ENCODE results near the gene SLC9A3. TPM values are rescaled to one million over a fixed set of nuclear protein-coding genes. Genes with fewer than 3 reads are reported as not detected.

Gene SLC9A3
- total RNA-seq, 2 donors from 2014 or later: 1.6 to 2.2 TPM

- H3K4me1 Mint-ChIP-seq: peaks cover 22% of the 10 kb centered on the region
- H3K36me3 Mint-ChIP-seq (ENCODE audit: low read depth): peaks cover 64% of the 10 kb centered on the region
- H3K27ac Mint-ChIP-seq: peak overlapping the region; percentile 22
- no peaks in the 10 kb centered on the region for H3K9me3 Mint-ChIP-seq
- H3K27me3 Mint-ChIP-seq: peaks cover 21% of the 10 kb centered on the region
- H3K4me3 Mint-ChIP-seq: no peak overlapping the region
- ATAC-seq (replicated peaks): no peak
These were observed 96.0 kb downstream of the SLC9A3 start for GRCh38 chr5:428219-428618.

DNA sequence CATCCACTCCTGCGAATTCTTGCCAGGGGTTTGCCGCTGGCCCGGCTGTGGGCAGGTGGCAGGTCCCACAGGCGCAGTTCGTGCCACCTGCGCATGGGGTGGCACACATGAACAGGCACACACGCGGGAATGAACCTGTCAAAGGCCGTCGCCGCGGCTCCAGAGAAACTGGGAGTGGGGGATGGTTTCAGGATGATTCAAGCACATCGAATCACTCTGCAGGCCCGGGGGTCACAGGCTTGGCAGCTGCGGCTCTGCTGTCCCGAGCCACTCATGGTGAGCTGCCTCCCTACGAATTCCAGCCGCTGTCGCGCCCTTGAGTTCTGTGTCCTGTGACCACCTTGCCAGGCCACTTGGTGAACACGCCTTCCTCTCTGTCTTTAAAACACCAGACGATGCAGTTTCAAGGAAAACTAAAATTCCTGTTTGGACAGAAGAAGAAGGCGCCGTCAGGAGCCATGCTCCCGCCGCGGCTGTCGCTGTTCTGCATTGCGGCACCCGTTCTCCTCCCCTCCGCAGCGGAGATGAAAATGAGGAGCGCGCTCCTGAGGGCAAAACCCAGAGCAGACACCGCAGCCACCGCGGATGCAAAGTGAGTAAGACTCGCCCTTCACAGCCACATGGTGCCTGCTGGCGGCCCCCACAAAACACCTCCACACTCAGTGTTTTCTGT is 96.7 kb downstream of the SLC9A3 start:
- ATAC-seq (replicated peaks): no peak
- Mint-ChIP-seq H3K9me3 (no peaks in the 10 kb centered on the region), H3K36me3 (ENCODE audit: low read depth) (peaks cover 65% of the 10 kb centered on the region), H3K4me3 (no peak overlapping the region), H3K27ac (peak overlapping the region; percentile 22), H3K4me1 (peaks cover 23% of the 10 kb centered on the region), H3K27me3 (peaks cover 20% of the 10 kb centered on the region)

GRCh38 chr5:426392-426976 is 97.8 kb downstream of the SLC9A3 start:
- Mint-ChIP-seq H3K9me3 (no peaks in the 10 kb centered on the region), H3K27me3 (peaks cover 16% of the 10 kb centered on the region), H3K27ac (peak overlapping the region; percentile 29), H3K36me3 (ENCODE audit: low read depth) (peaks cover 61% of the 10 kb centered on the region), H3K4me3 (no peak overlapping the region), H3K4me1 (peaks cover 23% of the 10 kb centered on the region)
- ATAC-seq (replicated peaks): no peak

- no peaks in the 10 kb centered on the region for H3K9me3 Mint-ChIP-seq
- peaks cover 16% of the 10 kb centered on the region for H3K27me3 Mint-ChIP-seq
- no peak overlapping the region for H3K4me3 Mint-ChIP-seq
- H3K36me3 Mint-ChIP-seq (ENCODE audit: low read depth): peaks cover 61% of the 10 kb centered on the region
- H3K27ac Mint-ChIP-seq: peak overlapping the region; percentile 6
- H3K4me1 Mint-ChIP-seq: peaks cover 23% of the 10 kb centered on the region
- peak; percentile 41 for ATAC-seq (replicated peaks)
These were observed 98.5 kb downstream of the SLC9A3 start for GRCh38 chr5:425714-426113.

DNA sequence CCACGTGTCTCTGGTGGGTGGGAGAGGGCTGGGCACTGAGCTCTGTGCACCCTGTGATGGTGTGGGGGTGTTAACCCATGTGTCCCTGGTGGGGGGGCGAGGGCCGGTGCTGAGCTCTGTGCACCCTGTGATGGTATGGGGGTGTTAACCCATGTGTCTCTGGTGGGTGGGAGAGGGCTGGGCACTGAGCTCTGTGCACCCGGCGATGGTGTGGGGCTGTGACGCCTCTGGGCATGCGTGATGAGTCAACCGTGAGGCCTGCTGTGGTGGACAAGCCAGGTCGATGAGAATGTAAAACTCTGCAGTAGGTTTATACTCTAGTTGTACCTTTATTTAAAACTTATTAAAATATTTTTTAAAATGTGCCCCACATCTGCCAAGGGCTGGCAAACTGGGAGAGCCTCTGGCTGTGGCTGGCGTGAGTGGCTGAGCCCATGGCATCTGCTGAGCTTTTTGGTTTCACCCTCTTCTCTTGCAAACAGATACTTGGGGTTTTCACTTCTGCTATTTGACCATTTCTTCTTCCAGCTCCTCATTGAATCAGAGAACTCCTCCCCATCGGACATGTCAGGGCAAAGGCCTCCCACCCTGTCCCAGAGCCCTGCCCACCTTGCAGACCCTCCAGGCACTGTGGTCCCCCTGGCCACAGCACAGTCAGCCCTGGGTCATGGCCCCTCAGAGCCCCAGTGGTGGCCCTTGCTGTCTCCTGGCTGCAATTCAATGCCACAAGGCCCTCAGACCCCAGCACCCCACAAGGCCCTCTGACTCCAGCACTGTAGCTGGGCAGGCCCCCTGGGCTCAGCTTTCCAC is 99.7 kb downstream of the SLC9A3 start:
- H3K36me3 Mint-ChIP-seq (ENCODE audit: low read depth): peaks cover 50% of the 10 kb centered on the region
- no peak overlapping the region for H3K27ac Mint-ChIP-seq
- no peaks in the 10 kb centered on the region for H3K9me3 Mint-ChIP-seq
- H3K4me3 Mint-ChIP-seq: no peak overlapping the region
- no peak for ATAC-seq (replicated peaks)
- H3K4me1 Mint-ChIP-seq: peaks cover 23% of the 10 kb centered on the region
- peaks cover 16% of the 10 kb centered on the region for H3K27me3 Mint-ChIP-seq

GRCh38 chr5:423626-424261 is 100.5 kb downstream of the SLC9A3 start:
- H3K27me3 Mint-ChIP-seq: peaks cover 16% of the 10 kb centered on the region
- H3K9me3 Mint-ChIP-seq: no peaks in the 10 kb centered on the region
- peak overlapping the region; percentile 49 for H3K27ac Mint-ChIP-seq
- peaks cover 46% of the 10 kb centered on the region for H3K36me3 Mint-ChIP-seq (ENCODE audit: low read depth)
- peaks cover 23% of the 10 kb centered on the region for H3K4me1 Mint-ChIP-seq
- H3K4me3 Mint-ChIP-seq: no peak overlapping the region
- ATAC-seq (replicated peaks): peak; percentile 50

DNA sequence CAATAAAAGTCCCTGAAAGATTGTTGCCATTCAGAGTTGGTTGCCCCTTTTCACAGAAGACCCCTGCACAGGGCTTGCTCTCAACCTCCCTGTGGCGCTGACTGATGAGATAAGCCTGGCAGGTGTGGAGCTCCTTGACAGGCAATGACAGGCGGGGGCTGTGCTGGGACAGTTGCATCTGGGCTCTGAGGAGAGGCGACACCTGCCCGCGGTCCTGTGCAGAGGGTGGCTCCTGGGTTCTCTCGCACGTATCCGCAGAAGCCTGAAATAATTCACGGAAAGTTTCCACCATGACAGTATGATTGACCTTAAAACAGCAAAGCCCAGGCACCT is 101.0 kb downstream of the SLC9A3 start:
- Mint-ChIP-seq H3K9me3 (no peaks in the 10 kb centered on the region), H3K4me3 (no peak overlapping the region), H3K36me3 (ENCODE audit: low read depth) (peaks cover 40% of the 10 kb centered on the region), H3K4me1 (peaks cover 23% of the 10 kb centered on the region), H3K27ac (peak overlapping the region; percentile 49), H3K27me3 (peaks cover 16% of the 10 kb centered on the region)
- ATAC-seq (replicated peaks): no peak

DNA sequence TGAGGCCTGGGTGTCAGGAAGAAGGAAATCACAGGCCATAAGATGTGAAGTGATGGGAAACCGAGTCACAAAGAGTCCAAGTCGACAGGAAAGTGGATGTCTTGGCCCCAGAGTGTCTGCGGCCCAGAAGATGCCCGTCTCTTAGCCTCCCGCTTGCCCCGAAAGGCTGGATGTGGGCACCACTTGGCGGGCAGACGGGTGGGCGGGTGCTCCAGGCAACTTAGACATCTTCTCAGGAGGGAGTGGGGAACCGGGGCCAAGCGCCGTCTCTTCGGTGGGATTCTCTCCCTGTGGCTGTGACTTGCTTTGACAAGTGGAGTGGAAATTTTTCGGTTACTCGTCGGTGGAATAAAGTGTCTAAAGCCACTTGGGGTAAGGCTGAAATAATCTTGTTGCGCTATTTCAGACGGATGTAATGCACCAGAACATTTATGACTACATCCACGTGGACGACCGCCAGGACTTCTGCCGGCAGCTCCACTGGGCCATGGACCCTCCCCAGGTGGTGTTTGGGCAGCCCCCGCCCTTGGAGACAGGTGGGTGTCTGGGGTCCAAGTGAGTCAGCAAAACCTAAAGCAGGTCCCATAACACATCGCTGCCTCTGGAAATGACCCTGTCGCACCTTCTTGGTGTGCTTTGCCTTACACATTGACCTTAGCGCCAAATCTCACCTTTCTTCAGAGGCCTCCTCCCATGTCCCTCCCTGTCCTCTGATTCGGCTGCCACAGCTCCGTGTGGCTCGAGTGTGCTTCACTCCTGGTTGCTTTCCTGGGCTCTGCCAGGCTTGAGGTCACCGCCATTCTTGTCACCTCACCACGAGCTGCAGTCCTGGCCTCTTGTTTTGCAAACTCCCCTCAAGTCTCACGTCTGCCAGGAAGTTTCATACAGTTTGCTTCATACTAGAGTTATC is 101.7 kb downstream of the SLC9A3 start:
- Mint-ChIP-seq H3K4me3 (no peak overlapping the region), H3K27ac (no peak overlapping the region), H3K4me1 (peaks cover 18% of the 10 kb centered on the region), H3K36me3 (ENCODE audit: low read depth) (peaks cover 34% of the 10 kb centered on the region), H3K9me3 (no peaks in the 10 kb centered on the region), H3K27me3 (peaks cover 12% of the 10 kb centered on the region)
- ATAC-seq (replicated peaks): no peak

DNA sequence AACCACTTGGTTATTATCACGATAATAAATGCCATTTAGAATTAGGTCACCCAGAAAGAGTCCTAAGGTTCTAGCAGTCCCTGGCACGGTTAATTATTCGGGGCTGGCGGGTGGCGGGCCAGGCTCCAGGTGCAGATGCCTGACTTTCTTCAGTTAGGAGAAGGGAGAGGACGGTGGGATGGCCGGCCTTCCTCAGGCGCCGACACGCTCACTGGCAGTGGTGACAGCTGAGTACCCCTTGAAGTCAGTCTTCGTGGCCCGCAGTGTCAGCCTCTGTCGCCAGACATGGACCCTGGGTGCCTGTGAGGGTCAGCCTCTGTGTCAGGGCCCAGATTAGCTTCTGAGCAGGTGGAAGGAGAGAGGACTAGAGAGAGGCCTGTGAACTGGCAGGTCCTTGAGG is 102.3 kb downstream of the SLC9A3 start:
- H3K27me3 Mint-ChIP-seq: peaks cover 10% of the 10 kb centered on the region
- H3K4me1 Mint-ChIP-seq: peaks cover 17% of the 10 kb centered on the region
- H3K4me3 Mint-ChIP-seq: no peak overlapping the region
- H3K9me3 Mint-ChIP-seq: no peaks in the 10 kb centered on the region
- no peak for ATAC-seq (replicated peaks)
- no peak overlapping the region for H3K27ac Mint-ChIP-seq
- peaks cover 32% of the 10 kb centered on the region for H3K36me3 Mint-ChIP-seq (ENCODE audit: low read depth)

- Mint-ChIP-seq H3K36me3 (ENCODE audit: low read depth) (peaks cover 27% of the 10 kb centered on the region), H3K27me3 (peaks cover 5% of the 10 kb centered on the region), H3K9me3 (no peaks in the 10 kb centered on the region), H3K27ac (no peak overlapping the region), H3K4me1 (peaks cover 12% of the 10 kb centered on the region), H3K4me3 (no peak overlapping the region)
- no peak for ATAC-seq (replicated peaks)
These were observed 102.9 kb downstream of the SLC9A3 start for GRCh38 chr5:421287-421880.

- H3K4me3 Mint-ChIP-seq: no peak overlapping the region
These were observed 103.5 kb downstream of the SLC9A3 start for GRCh38 chr5:420632-421286.

More at GRCh38 chr5:420632-421286, 103.5 kb downstream of the SLC9A3 start:
- no peak for ATAC-seq (replicated peaks)
- Mint-ChIP-seq H3K36me3 (ENCODE audit: low read depth) (peaks cover 20% of the 10 kb centered on the region), H3K27me3 (no peaks in the 10 kb centered on the region), H3K27ac (peak overlapping the region; percentile 30), H3K4me1 (peaks cover 6% of the 10 kb centered on the region), H3K9me3 (no peaks in the 10 kb centered on the region)

Data from activated T-helper 17 cell treated with anti-CD3 and anti-CD28 coated beads, Interleukin-2, amount 50 U/mL, for 72 hours (primary cell).